NCI-H2196 (cell line): Measurements from ENCODE around the gene VPS36.
"Not testable (repeated sequence)": the region's sequence is repeated elsewhere in the genome, so short reads cannot be mapped to it uniquely, and the experiment has no call there.

Experiments used
- DNase-seq: peaks from one replicate; lab custom pipeline; 2025; ENCODE audit not compliant: unreplicated experiment; lab: John Stamatoyannopoulos, UW

VPS36 gene

GRCh38 chr13:52447354-52447753 lies 3.1 kb downstream of the VPS36 start:
- DNase-seq, result no peak

DNA sequence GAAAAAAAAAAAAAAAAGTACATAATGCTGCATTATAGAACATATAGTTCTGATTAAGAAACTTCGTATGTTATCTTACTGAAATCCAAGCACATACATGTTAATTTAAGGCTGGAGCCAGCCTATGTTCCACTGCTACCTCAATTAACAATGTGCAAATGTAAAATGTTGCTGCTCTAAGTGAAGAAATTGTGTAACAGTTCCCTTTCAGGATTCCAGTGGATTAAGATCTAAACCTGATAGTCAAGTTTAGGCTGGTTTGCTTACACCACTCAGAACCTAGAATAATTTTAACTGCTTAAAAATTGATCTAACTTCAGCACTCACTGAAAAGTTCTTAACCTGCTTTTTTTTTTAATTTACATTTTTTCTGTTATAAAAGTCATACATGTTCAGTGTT lies 4.2 kb downstream of the VPS36 start:
- no peak for DNase-seq

DNA sequence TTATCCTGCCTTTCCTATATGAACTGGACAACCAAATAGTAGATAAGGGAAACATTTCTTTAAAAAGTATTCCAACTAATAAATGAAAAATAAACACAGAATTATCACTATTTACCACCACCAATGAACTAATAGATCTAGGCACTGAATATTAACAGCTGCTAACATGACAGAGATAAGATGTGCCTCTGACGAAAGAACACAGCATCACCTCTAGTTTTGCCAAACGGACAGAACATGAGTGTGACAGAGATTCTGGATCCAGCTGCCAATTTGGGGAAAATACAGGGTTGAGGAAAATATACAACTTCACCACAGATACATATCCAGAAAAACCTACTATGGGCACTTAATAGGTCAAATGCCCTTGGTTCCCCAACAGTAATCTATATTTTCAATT lies 18.0 kb downstream of the VPS36 start:
- no peak for DNase-seq

DNA sequence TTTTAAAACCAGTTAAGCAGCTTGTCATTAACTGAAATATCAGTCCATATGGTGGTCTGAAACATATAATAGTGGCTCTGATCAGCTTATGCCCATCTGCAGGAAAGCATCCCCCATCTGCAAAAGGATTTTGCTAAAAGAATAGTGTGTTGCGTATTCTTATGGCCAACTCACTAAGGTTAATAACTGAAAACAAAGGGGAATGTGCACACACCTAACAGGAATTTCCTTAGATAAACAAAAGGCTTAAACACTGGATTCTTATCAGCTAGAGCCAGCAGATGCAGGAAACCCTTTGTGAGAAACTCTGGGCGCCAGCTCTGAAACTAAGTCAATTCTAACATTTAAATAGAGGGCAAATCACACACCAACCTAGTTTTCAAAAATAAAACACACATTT lies 22.1 kb downstream of the VPS36 start:
- no peak for DNase-seq

DNA sequence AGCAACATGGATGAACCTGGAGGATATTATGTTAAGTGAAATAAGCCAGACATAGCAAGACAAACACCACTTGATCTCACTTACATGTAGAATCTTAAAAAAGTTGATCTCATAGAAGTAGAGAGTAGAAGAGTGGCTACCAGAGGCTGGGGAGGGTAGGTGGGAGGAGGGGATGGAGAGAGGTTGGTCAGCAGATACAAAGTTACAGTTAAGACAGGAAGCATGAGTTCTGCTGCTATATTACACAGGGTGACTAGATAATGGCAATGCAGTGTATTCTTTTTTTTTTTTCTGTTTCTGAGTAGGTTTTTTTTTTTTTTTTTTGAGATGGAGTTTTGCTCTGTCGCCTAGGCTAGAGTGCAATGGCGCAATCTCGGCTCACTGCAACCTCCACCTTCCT lies 29.2 kb downstream of the VPS36 start:
- DNase-seq, result no peak

- no peak for DNase-seq
Measured at GRCh38 chr13:52419080-52419479, 31.4 kb downstream of the VPS36 start.

GRCh38 chr13:52414963-52415362 lies 35.5 kb downstream of the VPS36 start:
- no peak for DNase-seq

- no peak for DNase-seq
Measured at GRCh38 chr13:52414051-52414450, 36.4 kb downstream of the VPS36 start.

DNA sequence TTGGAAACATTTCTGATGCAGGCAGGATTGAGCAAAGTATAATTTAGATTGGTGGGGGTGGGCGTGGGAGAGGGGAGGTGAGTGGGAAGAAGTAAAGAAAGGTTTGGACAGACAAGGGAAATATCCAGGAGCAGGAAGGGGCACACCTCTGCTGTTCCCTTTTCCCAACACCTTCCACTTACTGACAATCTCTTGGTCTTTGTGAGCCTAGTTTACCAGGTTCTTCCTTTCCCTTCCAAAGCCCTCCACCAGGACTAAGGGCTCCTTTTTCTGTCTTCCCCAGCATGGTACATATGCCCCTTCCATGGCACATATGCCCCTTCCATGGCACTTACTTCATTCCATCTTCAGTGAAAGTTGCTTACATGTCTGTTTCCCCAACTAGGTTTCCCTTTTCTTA lies 38.3 kb downstream of the VPS36 start:
- no peak for DNase-seq

DNA sequence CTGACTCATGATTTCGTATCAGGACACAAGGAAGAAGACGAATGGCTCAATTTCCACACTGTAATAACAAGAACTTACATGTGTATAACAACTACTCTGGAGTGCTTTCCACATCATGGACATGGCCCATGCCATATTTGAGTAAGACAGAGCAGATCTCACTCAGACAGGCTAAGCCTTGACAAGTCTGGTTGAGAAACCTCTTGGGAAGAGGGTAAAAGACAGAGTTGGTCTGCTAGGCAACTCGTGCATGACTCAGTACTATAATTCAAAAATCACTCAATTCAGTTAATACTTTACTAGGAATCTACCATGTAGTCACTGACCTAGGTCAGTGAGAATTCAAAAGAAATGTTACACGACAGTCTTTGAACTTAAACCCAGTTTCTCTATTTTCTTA lies 38.8 kb downstream of the VPS36 start:
- DNase-seq, result no peak

DNA sequence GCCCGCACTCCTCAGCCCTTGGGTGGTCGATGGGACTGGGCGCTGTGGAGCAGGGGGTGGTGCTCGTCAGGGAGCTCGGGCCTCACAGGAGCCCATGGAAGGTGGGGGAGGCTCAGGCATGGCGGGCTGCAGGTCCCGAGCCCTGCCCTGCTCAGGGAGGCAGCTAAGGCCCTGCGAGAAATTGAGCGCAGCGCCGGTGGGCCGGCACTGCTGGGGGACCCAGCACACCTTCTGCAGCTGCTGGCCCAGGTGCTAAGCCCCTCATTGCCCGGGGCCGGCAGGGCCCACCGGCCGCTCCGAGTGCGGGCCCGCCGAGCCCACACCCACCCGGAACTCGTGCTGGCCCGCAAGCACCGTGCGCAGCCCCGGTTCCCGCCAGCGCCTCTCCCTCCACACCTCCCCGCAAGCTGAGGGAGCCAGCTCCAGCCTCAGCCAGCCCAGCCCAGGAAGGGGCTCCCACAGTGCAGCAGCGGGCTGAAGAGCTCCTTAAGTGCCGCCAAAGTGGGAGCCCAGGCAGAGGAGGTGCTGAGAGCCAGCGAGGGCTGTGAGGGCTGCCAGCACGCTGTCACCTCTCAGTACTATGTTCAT lies 42.3 kb downstream of the VPS36 start:
- not testable (repeated sequence) for DNase-seq

DNA sequence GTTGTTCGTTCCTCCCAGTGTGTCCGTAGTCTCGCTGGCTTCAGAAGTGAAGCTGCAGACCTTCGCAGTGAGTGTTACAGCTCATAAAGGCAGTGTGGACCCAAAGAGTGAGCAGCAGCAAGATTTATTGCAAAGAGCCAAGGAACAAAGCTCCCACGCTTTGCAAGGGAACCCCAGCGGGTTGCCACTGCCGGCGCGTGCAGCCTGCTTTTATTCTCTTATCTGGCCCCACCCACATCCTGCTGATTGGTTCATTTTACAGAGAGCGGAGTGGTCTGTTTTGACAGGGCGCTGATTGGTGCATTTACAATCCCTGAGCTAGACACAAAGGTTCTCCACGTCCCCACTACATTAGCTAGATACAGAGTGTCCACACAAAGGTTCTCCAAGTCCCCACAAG lies 43.0 kb downstream of the VPS36 start:
- DNase-seq, result not testable (repeated sequence)

DNA sequence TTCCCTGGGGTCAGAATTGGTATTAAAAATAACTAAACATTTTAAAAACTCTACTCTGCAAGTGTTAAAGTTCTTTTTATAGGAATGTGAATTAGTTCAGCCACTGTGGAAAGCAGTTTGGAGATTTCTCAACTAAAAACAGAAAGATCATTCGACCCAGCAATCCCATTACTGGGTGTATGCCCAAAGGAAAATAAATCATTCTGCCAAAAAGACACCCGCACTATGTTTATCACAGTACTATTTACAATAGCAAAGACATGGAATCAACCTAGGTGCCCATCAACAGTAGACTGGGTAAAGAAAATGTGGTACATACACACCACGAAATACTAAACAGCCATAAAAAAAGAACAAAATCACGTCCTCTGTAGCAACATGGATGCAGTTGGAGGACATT lies 43.8 kb downstream of the VPS36 start:
- no peak for DNase-seq

- no peak for DNase-seq
Measured at GRCh38 chr13:52405767-52406494, 44.5 kb downstream of the VPS36 start, which contains the start of gene THSD1. THSD1 (minus strand) TSS chr13:52406172; CDS start chr13:52402600, 3,572 bp downstream.

GRCh38 chr13:52405369-52405766 lies 45.1 kb downstream of the VPS36 start:
- DNase-seq, result no peak

GRCh38 chr13:52399708-52400107 lies 50.7 kb downstream of the VPS36 start:
- no peak for DNase-seq

- DNase-seq, result no peak
Measured at GRCh38 chr13:52399046-52399445, 51.4 kb downstream of the VPS36 start.

DNA sequence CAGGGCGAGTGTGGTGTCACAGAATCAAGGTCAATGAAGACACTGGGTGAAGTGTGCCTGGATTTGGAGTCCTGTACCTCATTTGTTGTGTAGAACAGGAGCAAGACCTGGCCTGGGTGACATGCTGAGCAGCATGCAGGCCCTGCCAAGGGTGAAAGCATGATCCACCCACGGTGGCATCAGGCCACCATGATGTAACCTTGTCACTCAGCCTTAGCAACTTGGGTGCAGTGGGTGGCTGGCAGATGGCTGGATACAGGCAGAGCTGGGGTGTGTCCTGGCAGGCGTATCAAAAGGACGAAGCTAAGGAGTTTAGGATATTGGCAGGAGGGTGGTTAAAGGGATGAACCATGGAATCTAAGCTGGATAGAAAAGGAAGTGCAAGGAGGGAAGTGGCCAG lies 54.7 kb downstream of the VPS36 start:
- no peak for DNase-seq

DNA sequence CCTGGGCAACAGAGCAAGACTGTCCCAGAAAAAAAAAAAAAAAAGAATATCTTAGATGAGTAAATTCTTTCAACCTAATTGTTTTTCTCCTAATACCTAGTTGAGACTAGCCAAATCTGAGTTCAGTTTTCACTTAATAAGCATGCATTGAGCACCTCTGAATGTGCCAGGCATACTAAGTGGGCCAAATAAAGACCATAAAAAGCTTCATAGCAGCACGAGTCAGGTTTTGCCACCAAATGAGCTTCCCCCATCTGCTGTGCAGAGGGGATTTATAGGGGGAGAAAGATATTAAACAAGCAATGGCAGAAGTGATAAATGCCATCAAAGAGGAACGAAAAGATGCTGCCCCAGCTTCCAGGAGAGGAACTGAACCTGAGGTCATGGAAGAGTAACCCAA lies 55.8 kb downstream of the VPS36 start:
- no peak for DNase-seq

DNA sequence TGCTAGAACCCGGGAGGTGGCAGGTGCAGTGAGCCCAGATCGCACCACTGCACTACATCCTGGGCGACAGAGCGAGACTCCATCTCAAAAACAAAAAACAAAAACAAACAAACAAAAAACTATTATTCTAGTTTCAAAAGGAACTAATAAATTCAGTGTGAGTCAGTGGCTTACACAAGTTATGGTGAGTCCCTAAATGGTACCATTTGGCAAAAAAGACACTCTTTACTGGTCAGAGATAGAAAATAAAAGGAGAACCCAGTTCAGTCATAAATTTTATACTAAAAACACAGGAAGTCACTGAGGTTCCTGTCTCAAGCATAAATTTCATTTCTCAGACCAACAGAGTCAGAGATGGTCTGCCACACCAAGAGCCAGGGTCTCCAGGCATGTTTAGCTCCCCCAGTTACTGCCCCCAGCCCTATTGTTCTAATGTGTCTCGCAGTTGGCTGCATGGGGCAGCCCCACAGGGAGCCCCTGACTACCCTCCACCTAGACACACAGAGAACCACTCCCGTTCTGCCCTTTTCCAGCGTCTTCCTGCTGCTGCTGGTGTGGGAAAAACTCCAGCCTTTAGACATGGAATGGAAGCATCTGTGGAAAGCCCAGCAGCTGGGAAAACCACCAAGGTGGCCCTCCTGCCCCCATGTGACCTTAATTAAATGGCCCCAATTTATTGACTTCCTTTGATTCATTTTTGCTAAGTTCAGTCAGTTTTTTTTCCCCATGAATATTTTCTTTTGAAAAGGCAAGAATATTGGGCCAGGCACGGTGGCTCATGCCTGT lies 56.7 kb downstream of the VPS36 start:
- DNase-seq, result no peak

DNA sequence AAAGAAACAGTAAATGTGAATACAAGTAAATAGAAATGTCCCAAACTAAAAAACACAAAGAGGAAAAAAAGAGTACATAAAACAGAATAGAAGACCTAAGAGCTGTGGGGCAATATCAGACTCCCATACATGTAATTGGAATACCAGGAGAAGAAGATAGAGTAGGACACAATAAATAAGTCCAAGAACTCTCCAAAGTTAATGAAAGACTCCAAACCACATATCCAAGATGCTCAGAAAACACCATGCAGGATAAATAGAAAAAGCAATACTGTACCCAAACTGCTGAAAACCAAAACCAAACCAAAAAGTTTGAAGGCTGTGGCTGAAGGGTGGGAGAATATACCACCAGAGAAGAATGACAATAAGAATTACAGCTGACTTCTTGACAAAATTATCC lies 62.7 kb downstream of the VPS36 start:
- no peak for DNase-seq

- DNase-seq, result no peak
Measured at GRCh38 chr13:52385870-52386269, 64.6 kb downstream of the VPS36 start.
